ENCODE results near the gene GATM. TPM values are rescaled to one million over a fixed set of nuclear protein-coding genes. Genes with fewer than 3 reads are reported as not detected.

GATM gene
- total RNA-seq, 1 donor from 2014 or later: 12.1 TPM

GRCh38 chr15:45376967-45377608, 1.3 kb downstream of the GATM start:
- Histone ChIP-seq H3K4me3 (ENCODE audit: low read depth, low read length) (peak overlapping the region; percentile 50), H3K36me3 (ENCODE audit: control insufficient read depth, insufficient read depth, low read length) (no peaks in the 10 kb centered on the region), H3K27me3 (ENCODE audit: control insufficient read depth, insufficient read depth, low read length) (peaks cover 12% of the 10 kb centered on the region)
- TF ChIP-seq CTCF (IDR thresholded peaks at IDR 0.05; ENCODE audit: insufficient read depth, low read length, poor library complexity, severe bottlenecking): no peak
- no peak for DNase-seq (ENCODE audit: low read depth)

- no peak for DNase-seq (ENCODE audit: low read depth)
- no peak for TF ChIP-seq CTCF (IDR thresholded peaks at IDR 0.05; ENCODE audit: insufficient read depth, low read length, poor library complexity, severe bottlenecking)
- Histone ChIP-seq H3K4me3 (ENCODE audit: low read depth, low read length) (no peak overlapping the region), H3K36me3 (ENCODE audit: control insufficient read depth, insufficient read depth, low read length) (no peaks in the 10 kb centered on the region), H3K27me3 (ENCODE audit: control insufficient read depth, insufficient read depth, low read length) (peaks cover 12% of the 10 kb centered on the region)
Observed at GRCh38 chr15:45376300-45376928, 1.9 kb downstream of the GATM start.

- no peak for TF ChIP-seq CTCF (IDR thresholded peaks at IDR 0.05; ENCODE audit: insufficient read depth, low read length, poor library complexity, severe bottlenecking)
- Histone ChIP-seq H3K36me3 (ENCODE audit: control insufficient read depth, insufficient read depth, low read length) (no peaks in the 10 kb centered on the region), H3K4me3 (ENCODE audit: low read depth, low read length) (no peak overlapping the region), H3K27me3 (ENCODE audit: control insufficient read depth, insufficient read depth, low read length) (peaks cover 12% of the 10 kb centered on the region)
- DNase-seq (ENCODE audit: low read depth): no peak
Observed at GRCh38 chr15:45375836-45376235, 2.5 kb downstream of the GATM start.

GRCh38 chr15:45373976-45374375, 4.4 kb downstream of the GATM start:
- H3K36me3 ChIP-seq (ENCODE audit: control insufficient read depth, insufficient read depth, low read length): no peaks in the 10 kb centered on the region
- no peak for TF ChIP-seq CTCF (IDR thresholded peaks at IDR 0.05; ENCODE audit: insufficient read depth, low read length, poor library complexity, severe bottlenecking)
- no peak for DNase-seq (ENCODE audit: low read depth)
- no peak overlapping the region for H3K4me3 ChIP-seq (ENCODE audit: low read depth, low read length)
- H3K27me3 ChIP-seq (ENCODE audit: control insufficient read depth, insufficient read depth, low read length): peaks cover 12% of the 10 kb centered on the region

- Histone ChIP-seq H3K27me3 (ENCODE audit: control insufficient read depth, insufficient read depth, low read length) (peaks cover 3% of the 10 kb centered on the region), H3K4me3 (ENCODE audit: low read depth, low read length) (no peak overlapping the region), H3K36me3 (ENCODE audit: control insufficient read depth, insufficient read depth, low read length) (no peaks in the 10 kb centered on the region)
- TF ChIP-seq CTCF (IDR thresholded peaks at IDR 0.05; ENCODE audit: insufficient read depth, low read length, poor library complexity, severe bottlenecking): no peak
- DNase-seq (ENCODE audit: low read depth): no peak
Observed at GRCh38 chr15:45372041-45372995, 6.0 kb downstream of the GATM start.

Data from kidney epithelial cell (primary cell).